Activated gamma-delta T cell treated with Interleukin-2 at 50 U/mL for 16 hours (primary cell): ENCODE data around the gene CZIB.

Experiments
- DNase-seq: peaks from one replicate; pipeline ENCODE4 v3.0.0-alpha.2; 2020

CZIB gene

GRCh38 chr1:53220171-53220961 lies at the start of gene CZIB:
Gene CZIB (minus strand): TSS chr1:53220634. CDS start chr1:53220575, 59 bp downstream.
- DNase-seq, result peak; percentile 91

- no peak for DNase-seq
Measured at GRCh38 chr1:53270107-53270506, 49.7 kb upstream of the CZIB start.

GRCh38 chr1:53267761-53268160 lies 47.3 kb upstream of the CZIB start:
- DNase-seq, result no peak

GRCh38 chr1:53266038-53266437 lies 45.6 kb upstream of the CZIB start:
- no peak for DNase-seq

GRCh38 chr1:53265581-53265980 lies 45.1 kb upstream of the CZIB start:
- no peak for DNase-seq

GRCh38 chr1:53264048-53264447 lies 43.6 kb upstream of the CZIB start:
- no peak for DNase-seq

- DNase-seq, result no peak
Measured at GRCh38 chr1:53262000-53262399, 41.6 kb upstream of the CZIB start.

GRCh38 chr1:53260631-53261247 lies 40.3 kb upstream of the CZIB start:
- DNase-seq, result no peak

GRCh38 chr1:53259932-53260331 lies 39.5 kb upstream of the CZIB start:
- no peak for DNase-seq

- no peak for DNase-seq
Measured at GRCh38 chr1:53258216-53258615, 37.8 kb upstream of the CZIB start.

- DNase-seq, result no peak
Measured at GRCh38 chr1:53257454-53258081, 37.1 kb upstream of the CZIB start.

GRCh38 chr1:53256511-53257453 lies 36.3 kb upstream of the CZIB start:
- no peak for DNase-seq

GRCh38 chr1:53255031-53255430 lies 34.6 kb upstream of the CZIB start:
- no peak for DNase-seq

- DNase-seq, result no peak
Measured at GRCh38 chr1:53254011-53254640, 33.7 kb upstream of the CZIB start.

- DNase-seq, result no peak
Measured at GRCh38 chr1:53250325-53250724, 29.9 kb upstream of the CZIB start.

- no peak for DNase-seq
Measured at GRCh38 chr1:53249706-53250105, 29.3 kb upstream of the CZIB start.

- DNase-seq, result no peak
Measured at GRCh38 chr1:53246261-53247134, 26.1 kb upstream of the CZIB start.

- no peak for DNase-seq
Measured at GRCh38 chr1:53244141-53244540, 23.7 kb upstream of the CZIB start.

GRCh38 chr1:53242381-53242780 lies 21.9 kb upstream of the CZIB start:
- DNase-seq, result no peak

GRCh38 chr1:53241828-53242227 lies 21.4 kb upstream of the CZIB start:
- DNase-seq, result no peak
